WTC11 (cell line): ENCODE results near the gene CDK8. TPM values are rescaled to one million over a fixed set of nuclear protein-coding genes. Genes with fewer than 3 reads are reported as not detected.

Experiments
- ATAC-seq: fragments of 200-7000 bp; cut with Tn5 transposase; 2 replicates; pipeline ENCODE4 v1.10.0; 2021; ENCODE audit warnings: mild to moderate bottlenecking, moderate library complexity
- CTCF ChIA-PET: fragments of 300-600 bp; sonication (Branson Sonifier 250); formaldehyde crosslinking; loops from one replicate; lab custom pipeline; 2021; ENCODE audit warnings: antibody characterized with exemption; lab: Charles Lee
- POLR2A ChIA-PET: fragments of 350-600 bp; sonication (Branson Sonifier 250); formaldehyde crosslinking; loops from one replicate; lab custom pipeline; 2021; ENCODE audit warnings: antibody characterized with exemption; lab: Charles Lee
- DNase-seq: peaks from one replicate; pipeline ENCODE4 v3.0.0; 2021; ENCODE audit warnings: low spot score
- H3K27ac Mint-ChIP-seq: 2 replicates; pipeline ENCODE4 v1.8.0; 2021; ENCODE audit warnings: mixed read lengths
- H3K27me3 Mint-ChIP-seq: 2 replicates; pipeline ENCODE4 v1.8.0; 2021; ENCODE audit warnings: low read depth, mild to moderate bottlenecking, moderate library complexity, mixed read lengths
- H3K36me3 Mint-ChIP-seq: 2 replicates; pipeline ENCODE4 v1.8.0; 2021; ENCODE audit warnings: mixed read lengths
- H3K4me1 Mint-ChIP-seq: 2 replicates; pipeline ENCODE4 v1.8.0; 2022; ENCODE audit warnings: mixed read lengths
- H3K4me3 Mint-ChIP-seq: 2 replicates; pipeline ENCODE4 v1.8.0; 2021; ENCODE audit warnings: mild to moderate bottlenecking, moderate library complexity, mixed read lengths
- H3K9me3 Mint-ChIP-seq: 2 replicates; pipeline ENCODE4 v1.8.0; 2021; ENCODE audit warnings: mixed read lengths
- CREM ChIP-seq: sonication (generic); formaldehyde crosslinking; IDR thresholded peaks from 2 replicates; pipeline ENCODE4 v1.8.1; 2022; ENCODE audit warnings: mild to moderate bottlenecking, missing genetic modification reagents, moderate library complexity
- FOXK1 ChIP-seq: sonication (generic); formaldehyde crosslinking; IDR thresholded peaks from 2 replicates; pipeline ENCODE4 v1.8.0; 2022; ENCODE audit warnings: mild to moderate bottlenecking, moderate library complexity, missing genetic modification reagents
- GABPB1 ChIP-seq: sonication (generic); formaldehyde crosslinking; IDR thresholded peaks from 2 replicates; pipeline ENCODE4 v1.8.1; 2023; ENCODE audit warnings: mild to moderate bottlenecking, missing genetic modification reagents
- JUN ChIP-seq: sonication (generic); formaldehyde crosslinking; IDR thresholded peaks from 2 replicates; pipeline ENCODE4 v1.8.0; 2023; ENCODE audit warnings: mild to moderate bottlenecking, missing genetic modification reagents
- NR3C1 ChIP-seq: sonication (generic); formaldehyde crosslinking; conservative IDR thresholded peaks from 2 replicates; pipeline ENCODE4 v1.8.1; 2023; ENCODE audit warnings: low read depth, mild to moderate bottlenecking, missing genetic modification reagents
- SMAD3 ChIP-seq: sonication (generic); formaldehyde crosslinking; IDR thresholded peaks from 2 replicates; pipeline ENCODE4 v1.8.0; 2022; ENCODE audit warnings: missing genetic modification reagents, mild to moderate bottlenecking, borderline replicate concordance
- TEAD1 ChIP-seq: sonication (generic); formaldehyde crosslinking; IDR thresholded peaks from 2 replicates; pipeline ENCODE4 v1.8.0; 2022; ENCODE audit warnings: mild to moderate bottlenecking, missing genetic modification reagents
- ZNF121 ChIP-seq: sonication (generic); formaldehyde crosslinking; IDR thresholded peaks from 2 replicates; pipeline ENCODE4 v1.8.0; 2023; ENCODE audit warnings: missing genetic modification reagents
- ZNF396 ChIP-seq: fragments of 250-450 bp; sonication (Bioruptor Pico); IDR thresholded peaks from 2 replicates; pipeline ENCODE4 v1.8.0; 2021; ENCODE audit warnings: mild to moderate bottlenecking, moderate library complexity, borderline replicate concordance
- total RNA-seq: library from RNA; stranded (reverse); gene quantifications from 3 replicates; pipeline ENCODE4 v1.2.3, GENCODE V29; 2021
- TF ChIP-seq, protein P1 (sequence below): fragments of 250-450 bp; sonication (Bioruptor Pico); conservative IDR thresholded peaks from 2 replicates; pipeline ENCODE4 v1.9.0; 2021; ENCODE audit warnings: mild to moderate bottlenecking
- TF ChIP-seq, protein P2 (sequence below): sonication (generic); formaldehyde crosslinking; IDR thresholded peaks from 2 replicates; pipeline ENCODE4 v1.8.1; 2022; ENCODE audit warnings: mild to moderate bottlenecking, missing genetic modification reagents, moderate library complexity, borderline replicate concordance
- TF ChIP-seq, protein P3 (sequence below): sonication (generic); formaldehyde crosslinking; IDR thresholded peaks from 2 replicates; pipeline ENCODE4 v1.8.0; 2023; ENCODE audit warnings: mild to moderate bottlenecking, missing genetic modification reagents
- TF ChIP-seq, protein P4 (sequence below): sonication (generic); formaldehyde crosslinking; IDR thresholded peaks from 2 replicates; pipeline ENCODE4 v1.8.1; 2022; ENCODE audit warnings: mild to moderate bottlenecking, moderate library complexity, missing genetic modification reagents
- TF ChIP-seq, protein P5 (sequence below): sonication (generic); formaldehyde crosslinking; IDR thresholded peaks from 2 replicates; pipeline ENCODE4 v1.8.1; 2023; ENCODE audit warnings: mild to moderate bottlenecking, missing genetic modification reagents
- TF ChIP-seq, protein P6 (sequence below): sonication (generic); formaldehyde crosslinking; IDR thresholded peaks from 2 replicates; pipeline ENCODE4 v1.8.1; 2023; ENCODE audit warnings: mild to moderate bottlenecking, missing genetic modification reagents, borderline replicate concordance
- TF ChIP-seq, protein P7 (sequence below): sonication (generic); formaldehyde crosslinking; IDR thresholded peaks from 2 replicates; pipeline ENCODE4 v1.8.1; 2022; ENCODE audit warnings: low read depth, mild to moderate bottlenecking, moderate library complexity, missing genetic modification reagents, borderline replicate concordance
- TF ChIP-seq, protein P8 (sequence below): fragments of 250-450 bp; sonication (Bioruptor Pico); IDR thresholded peaks from 2 replicates; pipeline ENCODE4 v1.8.0; 2021; ENCODE audit warnings: mild to moderate bottlenecking
- TF ChIP-seq, protein P9 (sequence below): sonication (generic); formaldehyde crosslinking; IDR thresholded peaks from 2 replicates; pipeline ENCODE4 v1.8.0; 2022; ENCODE audit warnings: mild to moderate bottlenecking, missing genetic modification reagents

Gene CDK8
- total RNA-seq, 1 experiment from 2014 or later = 21.4 TPM

DNA sequence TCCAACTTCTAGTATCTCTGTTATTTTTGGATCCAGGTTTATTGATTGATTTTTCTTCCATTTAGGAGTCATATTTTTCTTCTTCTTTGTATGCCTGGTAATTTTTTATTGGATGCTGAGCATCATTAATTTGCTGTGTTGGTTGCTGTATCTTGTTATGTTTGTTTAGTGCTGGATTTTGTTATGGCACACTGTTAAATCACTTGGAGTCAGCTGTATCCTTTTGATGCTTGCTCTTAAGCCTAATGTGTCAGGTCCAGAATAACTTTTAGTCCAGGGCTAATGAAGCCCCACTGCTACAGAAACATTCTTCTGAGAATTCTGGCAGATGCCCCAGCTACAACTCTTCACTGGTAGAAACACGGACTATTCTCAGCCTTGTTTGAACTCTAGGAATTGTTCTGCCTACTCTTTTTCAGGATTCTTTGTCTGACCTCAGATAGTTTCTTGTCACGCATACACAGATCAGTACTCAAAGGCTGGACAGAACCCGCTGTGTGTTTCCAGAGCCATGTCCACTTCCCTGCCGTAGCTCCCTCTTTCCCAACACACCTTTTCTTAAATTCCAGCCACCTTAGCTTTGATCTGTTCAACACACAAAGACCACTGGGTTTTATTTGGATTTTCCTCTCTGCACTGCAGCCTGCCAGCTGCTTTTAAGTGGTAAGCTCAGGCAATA is 166.5 kb downstream of the CDK8 start (continued):
- TF ChIP-seq, protein P1, sequence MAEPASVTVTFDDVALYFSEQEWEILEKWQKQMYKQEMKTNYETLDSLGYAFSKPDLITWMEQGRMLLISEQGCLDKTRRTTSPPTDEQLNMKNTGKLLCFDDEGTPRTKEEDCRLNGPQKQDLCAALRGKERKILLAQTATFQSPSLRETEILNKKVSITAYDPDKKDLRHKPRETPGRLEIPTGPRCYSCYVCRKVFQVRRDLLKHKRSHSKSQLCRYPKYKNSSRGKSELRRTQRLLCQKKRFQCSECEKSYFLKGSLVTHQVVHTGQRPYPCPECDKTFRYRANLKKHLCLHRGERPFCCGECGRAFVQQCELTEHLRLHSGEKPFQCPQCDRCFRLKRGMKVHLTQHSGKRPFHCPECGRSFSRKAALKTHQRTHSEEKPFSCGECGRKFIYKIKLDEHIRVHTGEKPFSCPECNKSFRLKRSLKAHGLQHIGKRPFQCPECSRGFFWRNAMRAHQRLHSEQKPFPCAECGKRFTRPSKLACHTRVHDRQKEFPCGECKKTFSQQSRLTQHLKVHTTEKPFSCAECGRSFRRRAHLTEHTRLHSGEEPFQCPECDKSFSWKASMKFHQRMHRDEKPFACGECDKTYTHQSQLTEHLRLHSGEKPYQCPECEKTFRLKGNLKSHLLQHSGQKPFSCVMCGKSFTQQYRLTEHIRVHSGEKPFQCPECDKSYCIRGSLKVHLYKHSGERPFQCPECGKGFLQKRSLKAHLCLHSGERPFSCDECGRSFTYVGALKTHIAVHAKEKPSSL (CRISPR knock-in tag) = no peak
- TF ChIP-seq, protein P2, sequence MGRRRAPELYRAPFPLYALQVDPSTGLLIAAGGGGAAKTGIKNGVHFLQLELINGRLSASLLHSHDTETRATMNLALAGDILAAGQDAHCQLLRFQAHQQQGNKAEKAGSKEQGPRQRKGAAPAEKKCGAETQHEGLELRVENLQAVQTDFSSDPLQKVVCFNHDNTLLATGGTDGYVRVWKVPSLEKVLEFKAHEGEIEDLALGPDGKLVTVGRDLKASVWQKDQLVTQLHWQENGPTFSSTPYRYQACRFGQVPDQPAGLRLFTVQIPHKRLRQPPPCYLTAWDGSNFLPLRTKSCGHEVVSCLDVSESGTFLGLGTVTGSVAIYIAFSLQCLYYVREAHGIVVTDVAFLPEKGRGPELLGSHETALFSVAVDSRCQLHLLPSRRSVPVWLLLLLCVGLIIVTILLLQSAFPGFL = no peak
- TF ChIP-seq, protein P3, sequence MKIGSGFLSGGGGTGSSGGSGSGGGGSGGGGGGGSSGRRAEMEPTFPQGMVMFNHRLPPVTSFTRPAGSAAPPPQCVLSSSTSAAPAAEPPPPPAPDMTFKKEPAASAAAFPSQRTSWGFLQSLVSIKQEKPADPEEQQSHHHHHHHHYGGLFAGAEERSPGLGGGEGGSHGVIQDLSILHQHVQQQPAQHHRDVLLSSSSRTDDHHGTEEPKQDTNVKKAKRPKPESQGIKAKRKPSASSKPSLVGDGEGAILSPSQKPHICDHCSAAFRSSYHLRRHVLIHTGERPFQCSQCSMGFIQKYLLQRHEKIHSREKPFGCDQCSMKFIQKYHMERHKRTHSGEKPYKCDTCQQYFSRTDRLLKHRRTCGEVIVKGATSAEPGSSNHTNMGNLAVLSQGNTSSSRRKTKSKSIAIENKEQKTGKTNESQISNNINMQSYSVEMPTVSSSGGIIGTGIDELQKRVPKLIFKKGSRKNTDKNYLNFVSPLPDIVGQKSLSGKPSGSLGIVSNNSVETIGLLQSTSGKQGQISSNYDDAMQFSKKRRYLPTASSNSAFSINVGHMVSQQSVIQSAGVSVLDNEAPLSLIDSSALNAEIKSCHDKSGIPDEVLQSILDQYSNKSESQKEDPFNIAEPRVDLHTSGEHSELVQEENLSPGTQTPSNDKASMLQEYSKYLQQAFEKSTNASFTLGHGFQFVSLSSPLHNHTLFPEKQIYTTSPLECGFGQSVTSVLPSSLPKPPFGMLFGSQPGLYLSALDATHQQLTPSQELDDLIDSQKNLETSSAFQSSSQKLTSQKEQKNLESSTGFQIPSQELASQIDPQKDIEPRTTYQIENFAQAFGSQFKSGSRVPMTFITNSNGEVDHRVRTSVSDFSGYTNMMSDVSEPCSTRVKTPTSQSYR (CRISPR knock-in tag) = no peak
- TF ChIP-seq JUN = no peak
- no peak for TF ChIP-seq ZNF121 (CRISPR knock-in tag)
- TF ChIP-seq, protein P4, sequence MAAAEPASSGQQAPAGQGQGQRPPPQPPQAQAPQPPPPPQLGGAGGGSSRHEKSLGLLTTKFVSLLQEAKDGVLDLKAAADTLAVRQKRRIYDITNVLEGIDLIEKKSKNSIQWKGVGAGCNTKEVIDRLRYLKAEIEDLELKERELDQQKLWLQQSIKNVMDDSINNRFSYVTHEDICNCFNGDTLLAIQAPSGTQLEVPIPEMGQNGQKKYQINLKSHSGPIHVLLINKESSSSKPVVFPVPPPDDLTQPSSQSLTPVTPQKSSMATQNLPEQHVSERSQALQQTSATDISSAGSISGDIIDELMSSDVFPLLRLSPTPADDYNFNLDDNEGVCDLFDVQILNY (CRISPR knock-in tag) = no peak
- TF ChIP-seq, protein P5, sequence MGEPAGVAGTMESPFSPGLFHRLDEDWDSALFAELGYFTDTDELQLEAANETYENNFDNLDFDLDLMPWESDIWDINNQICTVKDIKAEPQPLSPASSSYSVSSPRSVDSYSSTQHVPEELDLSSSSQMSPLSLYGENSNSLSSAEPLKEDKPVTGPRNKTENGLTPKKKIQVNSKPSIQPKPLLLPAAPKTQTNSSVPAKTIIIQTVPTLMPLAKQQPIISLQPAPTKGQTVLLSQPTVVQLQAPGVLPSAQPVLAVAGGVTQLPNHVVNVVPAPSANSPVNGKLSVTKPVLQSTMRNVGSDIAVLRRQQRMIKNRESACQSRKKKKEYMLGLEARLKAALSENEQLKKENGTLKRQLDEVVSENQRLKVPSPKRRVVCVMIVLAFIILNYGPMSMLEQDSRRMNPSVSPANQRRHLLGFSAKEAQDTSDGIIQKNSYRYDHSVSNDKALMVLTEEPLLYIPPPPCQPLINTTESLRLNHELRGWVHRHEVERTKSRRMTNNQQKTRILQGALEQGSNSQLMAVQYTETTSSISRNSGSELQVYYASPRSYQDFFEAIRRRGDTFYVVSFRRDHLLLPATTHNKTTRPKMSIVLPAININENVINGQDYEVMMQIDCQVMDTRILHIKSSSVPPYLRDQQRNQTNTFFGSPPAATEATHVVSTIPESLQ (CRISPR knock-in tag) = no peak
- TF ChIP-seq GABPB1 (CRISPR knock-in tag) = no peak
- no peak for TF ChIP-seq SMAD3

DNA sequence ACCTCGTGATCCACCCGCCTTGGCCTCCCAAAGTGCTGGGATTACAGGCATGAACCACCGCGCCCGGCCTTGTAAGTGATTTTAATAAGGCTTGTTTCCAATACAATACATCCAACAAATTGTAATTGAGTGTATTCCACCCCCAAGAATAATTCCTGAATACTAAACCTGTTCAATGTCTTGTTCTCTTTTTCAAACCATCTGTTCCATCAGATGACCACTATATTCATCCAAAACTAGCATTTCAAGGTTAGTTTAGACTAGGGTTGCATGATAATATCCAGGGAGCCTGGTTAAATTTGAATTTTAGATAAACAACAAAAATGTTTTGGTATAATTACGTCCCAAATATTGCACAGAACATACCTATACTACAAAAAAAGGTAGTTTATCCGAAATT is 168.1 kb downstream of the CDK8 start:
- no peak for DNase-seq
- peaks cover 2% of the 10 kb centered on the region; the same call in 1 of the 2 replicates for H3K4me1 Mint-ChIP-seq
- no peaks in the 10 kb centered on the region for H3K36me3 Mint-ChIP-seq
- no peak for ATAC-seq
- ChIA-PET CTCF (interaction anchor here (0.7 kb wide), 1 partner anchor 22 kb away, joined by 4 read pairs; no protein-coding TSS in a partner anchor), POLR2A (no interaction called here)
- H3K27ac Mint-ChIP-seq = no peak overlapping the region
- H3K4me3 Mint-ChIP-seq = no peak overlapping the region
- no peaks in the 10 kb centered on the region for H3K9me3 Mint-ChIP-seq
- no peaks in the 10 kb centered on the region for H3K27me3 Mint-ChIP-seq
- TF ChIP-seq CREM (CRISPR knock-in tag) = no peak
- TF ChIP-seq FOXK1 (CRISPR knock-in tag) = no peak
- TF ChIP-seq ZNF396 (CRISPR knock-in tag) = no peak
- TF ChIP-seq, protein P6, sequence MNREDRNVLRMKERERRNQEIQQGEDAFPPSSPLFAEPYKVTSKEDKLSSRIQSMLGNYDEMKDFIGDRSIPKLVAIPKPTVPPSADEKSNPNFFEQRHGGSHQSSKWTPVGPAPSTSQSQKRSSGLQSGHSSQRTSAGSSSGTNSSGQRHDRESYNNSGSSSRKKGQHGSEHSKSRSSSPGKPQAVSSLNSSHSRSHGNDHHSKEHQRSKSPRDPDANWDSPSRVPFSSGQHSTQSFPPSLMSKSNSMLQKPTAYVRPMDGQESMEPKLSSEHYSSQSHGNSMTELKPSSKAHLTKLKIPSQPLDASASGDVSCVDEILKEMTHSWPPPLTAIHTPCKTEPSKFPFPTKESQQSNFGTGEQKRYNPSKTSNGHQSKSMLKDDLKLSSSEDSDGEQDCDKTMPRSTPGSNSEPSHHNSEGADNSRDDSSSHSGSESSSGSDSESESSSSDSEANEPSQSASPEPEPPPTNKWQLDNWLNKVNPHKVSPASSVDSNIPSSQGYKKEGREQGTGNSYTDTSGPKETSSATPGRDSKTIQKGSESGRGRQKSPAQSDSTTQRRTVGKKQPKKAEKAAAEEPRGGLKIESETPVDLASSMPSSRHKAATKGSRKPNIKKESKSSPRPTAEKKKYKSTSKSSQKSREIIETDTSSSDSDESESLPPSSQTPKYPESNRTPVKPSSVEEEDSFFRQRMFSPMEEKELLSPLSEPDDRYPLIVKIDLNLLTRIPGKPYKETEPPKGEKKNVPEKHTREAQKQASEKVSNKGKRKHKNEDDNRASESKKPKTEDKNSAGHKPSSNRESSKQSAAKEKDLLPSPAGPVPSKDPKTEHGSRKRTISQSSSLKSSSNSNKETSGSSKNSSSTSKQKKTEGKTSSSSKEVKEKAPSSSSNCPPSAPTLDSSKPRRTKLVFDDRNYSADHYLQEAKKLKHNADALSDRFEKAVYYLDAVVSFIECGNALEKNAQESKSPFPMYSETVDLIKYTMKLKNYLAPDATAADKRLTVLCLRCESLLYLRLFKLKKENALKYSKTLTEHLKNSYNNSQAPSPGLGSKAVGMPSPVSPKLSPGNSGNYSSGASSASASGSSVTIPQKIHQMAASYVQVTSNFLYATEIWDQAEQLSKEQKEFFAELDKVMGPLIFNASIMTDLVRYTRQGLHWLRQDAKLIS = no peak
- TF ChIP-seq, protein P7, sequence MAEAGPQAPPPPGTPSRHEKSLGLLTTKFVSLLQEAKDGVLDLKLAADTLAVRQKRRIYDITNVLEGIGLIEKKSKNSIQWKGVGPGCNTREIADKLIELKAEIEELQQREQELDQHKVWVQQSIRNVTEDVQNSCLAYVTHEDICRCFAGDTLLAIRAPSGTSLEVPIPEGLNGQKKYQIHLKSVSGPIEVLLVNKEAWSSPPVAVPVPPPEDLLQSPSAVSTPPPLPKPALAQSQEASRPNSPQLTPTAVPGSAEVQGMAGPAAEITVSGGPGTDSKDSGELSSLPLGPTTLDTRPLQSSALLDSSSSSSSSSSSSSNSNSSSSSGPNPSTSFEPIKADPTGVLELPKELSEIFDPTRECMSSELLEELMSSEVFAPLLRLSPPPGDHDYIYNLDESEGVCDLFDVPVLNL (CRISPR knock-in tag) = no peak
- TF ChIP-seq, protein P8, sequence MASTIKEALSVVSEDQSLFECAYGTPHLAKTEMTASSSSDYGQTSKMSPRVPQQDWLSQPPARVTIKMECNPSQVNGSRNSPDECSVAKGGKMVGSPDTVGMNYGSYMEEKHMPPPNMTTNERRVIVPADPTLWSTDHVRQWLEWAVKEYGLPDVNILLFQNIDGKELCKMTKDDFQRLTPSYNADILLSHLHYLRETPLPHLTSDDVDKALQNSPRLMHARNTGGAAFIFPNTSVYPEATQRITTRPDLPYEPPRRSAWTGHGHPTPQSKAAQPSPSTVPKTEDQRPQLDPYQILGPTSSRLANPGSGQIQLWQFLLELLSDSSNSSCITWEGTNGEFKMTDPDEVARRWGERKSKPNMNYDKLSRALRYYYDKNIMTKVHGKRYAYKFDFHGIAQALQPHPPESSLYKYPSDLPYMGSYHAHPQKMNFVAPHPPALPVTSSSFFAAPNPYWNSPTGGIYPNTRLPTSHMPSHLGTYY (CRISPR knock-in tag) = no peak
- TF ChIP-seq NR3C1 (CRISPR knock-in tag) = no peak
- TF ChIP-seq, protein P9, sequence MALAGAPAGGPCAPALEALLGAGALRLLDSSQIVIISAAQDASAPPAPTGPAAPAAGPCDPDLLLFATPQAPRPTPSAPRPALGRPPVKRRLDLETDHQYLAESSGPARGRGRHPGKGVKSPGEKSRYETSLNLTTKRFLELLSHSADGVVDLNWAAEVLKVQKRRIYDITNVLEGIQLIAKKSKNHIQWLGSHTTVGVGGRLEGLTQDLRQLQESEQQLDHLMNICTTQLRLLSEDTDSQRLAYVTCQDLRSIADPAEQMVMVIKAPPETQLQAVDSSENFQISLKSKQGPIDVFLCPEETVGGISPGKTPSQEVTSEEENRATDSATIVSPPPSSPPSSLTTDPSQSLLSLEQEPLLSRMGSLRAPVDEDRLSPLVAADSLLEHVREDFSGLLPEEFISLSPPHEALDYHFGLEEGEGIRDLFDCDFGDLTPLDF (CRISPR knock-in tag) = no peak
- TF ChIP-seq TEAD1 (CRISPR knock-in tag) = no peak
